ENCODE measurements around the gene ANXA2. TPM values are rescaled to one million over a fixed set of nuclear protein-coding genes. Genes with fewer than 3 reads are reported as not detected.
A peak's percentile ranks its signal among the peaks of the same experiment; 100 is the strongest.

ANXA2 gene
- total and polyA plus RNA-seq, 10 of the 15 experiments (the other 5 are each of a cell fraction or from before 2014, with no cell fraction given): 135 to 540 (median 281) TPM

DNA sequence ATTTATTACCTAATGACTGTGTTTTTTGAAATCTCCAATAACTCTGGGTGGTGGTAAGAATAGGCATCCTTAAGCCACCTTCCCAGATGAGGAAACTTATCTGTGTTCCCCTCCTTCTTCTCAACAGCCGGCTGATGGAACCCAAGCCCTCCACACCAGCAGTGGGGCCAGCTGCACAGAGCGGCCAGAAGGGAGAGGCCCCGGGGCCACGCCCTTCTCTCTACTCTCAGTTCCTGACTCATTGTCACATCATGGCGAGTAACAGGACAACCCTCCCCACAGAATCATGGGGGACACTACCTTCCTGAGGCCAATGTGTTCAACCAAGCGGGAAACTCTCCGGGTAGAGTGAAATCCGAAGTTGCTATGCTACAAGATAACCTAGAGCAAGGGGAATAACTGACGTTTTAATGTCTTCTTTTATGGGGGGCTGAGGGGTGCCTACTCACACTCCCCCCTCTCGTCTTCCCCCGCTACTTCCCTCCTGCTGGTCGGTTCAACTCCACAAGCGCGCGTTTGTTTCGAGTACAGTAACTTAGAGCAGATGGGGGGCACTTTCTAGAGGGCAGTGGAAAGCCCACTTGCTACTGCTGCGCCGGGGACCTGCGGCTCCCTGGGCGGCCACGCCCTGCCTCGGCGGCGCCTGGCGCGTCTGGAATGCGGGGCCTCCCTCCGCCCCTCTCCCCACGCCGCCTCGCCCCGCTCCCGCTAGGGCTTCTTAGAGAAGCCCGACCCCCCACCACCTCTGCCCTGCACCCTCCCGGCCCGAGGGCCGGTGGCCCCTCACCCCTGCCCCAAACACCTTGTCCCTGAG, 621 bp downstream of the ANXA2 start (continued):
- TF ChIP-seq, protein P1, sequence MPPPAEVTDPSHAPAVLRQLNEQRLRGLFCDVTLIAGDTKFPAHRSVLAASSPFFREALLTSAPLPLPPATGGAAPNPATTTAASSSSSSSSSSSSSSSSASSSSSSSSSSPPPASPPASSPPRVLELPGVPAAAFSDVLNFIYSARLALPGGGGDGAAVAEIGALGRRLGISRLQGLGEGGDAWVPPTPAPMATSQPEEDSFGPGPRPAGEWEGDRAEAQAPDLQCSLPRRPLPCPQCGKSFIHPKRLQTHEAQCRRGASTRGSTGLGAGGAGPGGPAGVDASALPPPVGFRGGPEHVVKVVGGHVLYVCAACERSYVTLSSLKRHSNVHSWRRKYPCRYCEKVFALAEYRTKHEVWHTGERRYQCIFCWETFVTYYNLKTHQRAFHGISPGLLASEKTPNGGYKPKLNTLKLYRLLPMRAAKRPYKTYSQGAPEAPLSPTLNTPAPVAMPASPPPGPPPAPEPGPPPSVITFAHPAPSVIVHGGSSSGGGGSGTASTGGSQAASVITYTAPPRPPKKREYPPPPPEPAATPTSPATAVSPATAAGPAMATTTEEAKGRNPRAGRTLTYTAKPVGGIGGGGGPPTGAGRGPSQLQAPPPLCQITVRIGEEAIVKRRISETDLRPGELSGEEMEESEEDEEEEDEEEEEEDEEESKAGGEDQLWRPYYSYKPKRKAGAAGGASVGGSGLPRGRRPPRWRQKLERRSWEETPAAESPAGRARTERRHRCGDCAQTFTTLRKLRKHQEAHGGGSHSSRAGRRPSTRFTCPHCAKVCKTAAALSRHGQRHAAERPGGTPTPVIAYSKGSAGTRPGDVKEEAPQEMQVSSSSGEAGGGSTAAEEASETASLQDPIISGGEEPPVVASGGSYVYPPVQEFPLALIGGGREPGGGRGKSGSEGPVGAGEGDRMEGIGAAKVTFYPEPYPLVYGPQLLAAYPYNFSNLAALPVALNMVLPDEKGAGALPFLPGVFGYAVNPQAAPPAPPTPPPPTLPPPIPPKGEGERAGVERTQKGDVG (CRISPR knock-in tag; IDR thresholded peaks at IDR 0.05): no peak
- TF ChIP-seq NR2C2 (IDR thresholded peaks at IDR 0.05; ENCODE audit: borderline replicate concordance, control insufficient read depth, insufficient read length, low read depth) (no peak), POLR2A (IDR thresholded peaks at IDR 0.05; ENCODE audit: low read depth, low read length) (no peak; the same call in 1 of the 2 replicates), PAX5 (IDR thresholded peaks at IDR 0.05; ENCODE audit: borderline replicate concordance, low read depth, low read length) (peak; percentile 46; the same call in 1 of the 2 replicates), HDAC6 (IDR thresholded peaks at IDR 0.05; ENCODE audit: unreplicated experiment) (no peak), CREM (IDR thresholded peaks at IDR 0.05; ENCODE audit: low read depth) (peak; percentile 39; the same call in 1 of the 2 replicates), PAX8 (IDR thresholded peaks at IDR 0.05) (no peak), MYB (IDR thresholded peaks at IDR 0.05; ENCODE audit: borderline replicate concordance, low read depth, low read length) (no peak), CHD2 (IDR thresholded peaks at IDR 0.05; ENCODE audit: borderline replicate concordance, low read depth, low read length) (no peak), CREB1 (IDR thresholded peaks at IDR 0.05; ENCODE audit: low read depth) (no peak), RAD51 (IDR thresholded peaks at IDR 0.05) (no peak), YY1 (IDR thresholded peaks at IDR 0.05; ENCODE audit: low read depth, low read length) (peak; percentile 79), WRNIP1 (IDR thresholded peaks at IDR 0.05; ENCODE audit: borderline replicate concordance, low read depth, low read length) (no peak), FOXK2 (IDR thresholded peaks at IDR 0.05) (peak; percentile 70), ATF7 (IDR thresholded peaks at IDR 0.05; ENCODE audit: low read depth) (peak; percentile 84), PML (IDR thresholded peaks at IDR 0.05; ENCODE audit: low read length) (peak; percentile 22; the same call in 1 of the 2 replicates)
- TF ChIP-seq, protein P2, sequence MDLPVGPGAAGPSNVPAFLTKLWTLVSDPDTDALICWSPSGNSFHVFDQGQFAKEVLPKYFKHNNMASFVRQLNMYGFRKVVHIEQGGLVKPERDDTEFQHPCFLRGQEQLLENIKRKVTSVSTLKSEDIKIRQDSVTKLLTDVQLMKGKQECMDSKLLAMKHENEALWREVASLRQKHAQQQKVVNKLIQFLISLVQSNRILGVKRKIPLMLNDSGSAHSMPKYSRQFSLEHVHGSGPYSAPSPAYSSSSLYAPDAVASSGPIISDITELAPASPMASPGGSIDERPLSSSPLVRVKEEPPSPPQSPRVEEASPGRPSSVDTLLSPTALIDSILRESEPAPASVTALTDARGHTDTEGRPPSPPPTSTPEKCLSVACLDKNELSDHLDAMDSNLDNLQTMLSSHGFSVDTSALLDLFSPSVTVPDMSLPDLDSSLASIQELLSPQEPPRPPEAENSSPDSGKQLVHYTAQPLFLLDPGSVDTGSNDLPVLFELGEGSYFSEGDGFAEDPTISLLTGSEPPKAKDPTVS (IDR thresholded peaks at IDR 0.05; ENCODE audit: low read depth, low read length): no peak
- TF ChIP-seq, protein P3, sequence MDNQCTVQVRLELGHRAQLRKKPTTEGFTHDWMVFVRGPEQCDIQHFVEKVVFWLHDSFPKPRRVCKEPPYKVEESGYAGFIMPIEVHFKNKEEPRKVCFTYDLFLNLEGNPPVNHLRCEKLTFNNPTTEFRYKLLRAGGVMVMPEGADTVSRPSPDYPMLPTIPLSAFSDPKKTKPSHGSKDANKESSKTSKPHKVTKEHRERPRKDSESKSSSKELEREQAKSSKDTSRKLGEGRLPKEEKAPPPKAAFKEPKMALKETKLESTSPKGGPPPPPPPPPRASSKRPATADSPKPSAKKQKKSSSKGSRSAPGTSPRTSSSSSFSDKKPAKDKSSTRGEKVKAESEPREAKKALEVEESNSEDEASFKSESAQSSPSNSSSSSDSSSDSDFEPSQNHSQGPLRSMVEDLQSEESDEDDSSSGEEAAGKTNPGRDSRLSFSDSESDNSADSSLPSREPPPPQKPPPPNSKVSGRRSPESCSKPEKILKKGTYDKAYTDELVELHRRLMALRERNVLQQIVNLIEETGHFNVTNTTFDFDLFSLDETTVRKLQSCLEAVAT (IDR thresholded peaks at IDR 0.05): no peak
- TF ChIP-seq, protein P4, sequence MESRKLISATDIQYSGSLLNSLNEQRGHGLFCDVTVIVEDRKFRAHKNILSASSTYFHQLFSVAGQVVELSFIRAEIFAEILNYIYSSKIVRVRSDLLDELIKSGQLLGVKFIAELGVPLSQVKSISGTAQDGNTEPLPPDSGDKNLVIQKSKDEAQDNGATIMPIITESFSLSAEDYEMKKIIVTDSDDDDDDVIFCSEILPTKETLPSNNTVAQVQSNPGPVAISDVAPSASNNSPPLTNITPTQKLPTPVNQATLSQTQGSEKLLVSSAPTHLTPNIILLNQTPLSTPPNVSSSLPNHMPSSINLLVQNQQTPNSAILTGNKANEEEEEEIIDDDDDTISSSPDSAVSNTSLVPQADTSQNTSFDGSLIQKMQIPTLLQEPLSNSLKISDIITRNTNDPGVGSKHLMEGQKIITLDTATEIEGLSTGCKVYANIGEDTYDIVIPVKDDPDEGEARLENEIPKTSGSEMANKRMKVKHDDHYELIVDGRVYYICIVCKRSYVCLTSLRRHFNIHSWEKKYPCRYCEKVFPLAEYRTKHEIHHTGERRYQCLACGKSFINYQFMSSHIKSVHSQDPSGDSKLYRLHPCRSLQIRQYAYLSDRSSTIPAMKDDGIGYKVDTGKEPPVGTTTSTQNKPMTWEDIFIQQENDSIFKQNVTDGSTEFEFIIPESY (IDR thresholded peaks at IDR 0.05): no peak
